ENCODE data around the gene ZNF668.

- TF ChIP-seq CTCF (IDR thresholded peaks at IDR 0.05) (no peak), EP300 (IDR thresholded peaks at IDR 0.05) (no peak)
Measured at GRCh38 chr16:31081428-31082351, 7.7 kb upstream of the ZNF668 start.
